GM15510 (cell line): Measurements from ENCODE around the gene VSTM2A.

Experiments used
- POLR2A ChIP-seq: IDR thresholded peaks from 3 replicates; pipeline ENCODE4 v1.6.1; 2011; ENCODE audit warnings: borderline replicate concordance; ENCODE audit not compliant: insufficient read length; ENCODE audit errors: extremely low read depth

VSTM2A gene

GRCh38 chr7:54591404-54592386, 49.5 kb downstream of the VSTM2A start:
- TF ChIP-seq POLR2A: no peak

- no peak for TF ChIP-seq POLR2A
Measured at GRCh38 chr7:54596747-54597146, 54.6 kb downstream of the VSTM2A start.

- TF ChIP-seq POLR2A: no peak
Measured at GRCh38 chr7:54615537-54615936, 73.4 kb downstream of the VSTM2A start.
